Peyer's patch (tissue), 4 donors: ENCODE data around the gene BRINP1.

Source experiments
- POLR2A ChIP-seq, 2 donors: fragments of 450-650 bp; IDR thresholded peaks; one replicate each; pipeline ENCODE4 v1.5.1; 2017; ENCODE audit warnings: antibody characterized with exemption in 2 of 2, mild to moderate bottlenecking in 2 of 2, moderate library complexity in 2 of 2
- TF ChIP-seq, protein P1 (sequence below), 6 experiments: fragments of 450-650 bp in 4 of 6; fragments of 200-600 bp in 2 of 6; sonication (generic) in 1 of 6; IDR thresholded peaks; one replicate each; pipeline ENCODE4 v1.5.1; 2017 to 2019; ENCODE audit warnings: antibody characterized with exemption in 6 of 6, mild to moderate bottlenecking in 3 of 6, moderate library complexity in 1 of 6

DNA sequence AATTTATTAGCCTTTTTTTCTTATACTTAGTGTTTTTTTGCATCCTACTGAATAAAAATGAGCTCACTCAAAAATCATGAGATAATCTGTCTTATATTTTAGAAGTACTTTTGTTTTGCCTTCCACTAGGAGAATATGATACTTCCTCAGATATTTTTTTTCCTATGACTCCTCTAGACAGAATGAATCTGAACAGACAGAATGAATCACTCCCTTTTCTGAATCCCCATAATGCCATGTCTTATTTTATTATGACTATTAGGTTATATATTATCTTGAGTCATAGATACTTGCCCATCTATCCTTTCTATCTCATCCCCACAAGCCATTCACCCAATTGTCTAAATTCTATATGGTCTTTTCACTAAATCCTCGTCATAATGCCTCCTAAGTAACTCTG is 134.6 kb downstream of the BRINP1 start:
- TF ChIP-seq, protein P1, sequence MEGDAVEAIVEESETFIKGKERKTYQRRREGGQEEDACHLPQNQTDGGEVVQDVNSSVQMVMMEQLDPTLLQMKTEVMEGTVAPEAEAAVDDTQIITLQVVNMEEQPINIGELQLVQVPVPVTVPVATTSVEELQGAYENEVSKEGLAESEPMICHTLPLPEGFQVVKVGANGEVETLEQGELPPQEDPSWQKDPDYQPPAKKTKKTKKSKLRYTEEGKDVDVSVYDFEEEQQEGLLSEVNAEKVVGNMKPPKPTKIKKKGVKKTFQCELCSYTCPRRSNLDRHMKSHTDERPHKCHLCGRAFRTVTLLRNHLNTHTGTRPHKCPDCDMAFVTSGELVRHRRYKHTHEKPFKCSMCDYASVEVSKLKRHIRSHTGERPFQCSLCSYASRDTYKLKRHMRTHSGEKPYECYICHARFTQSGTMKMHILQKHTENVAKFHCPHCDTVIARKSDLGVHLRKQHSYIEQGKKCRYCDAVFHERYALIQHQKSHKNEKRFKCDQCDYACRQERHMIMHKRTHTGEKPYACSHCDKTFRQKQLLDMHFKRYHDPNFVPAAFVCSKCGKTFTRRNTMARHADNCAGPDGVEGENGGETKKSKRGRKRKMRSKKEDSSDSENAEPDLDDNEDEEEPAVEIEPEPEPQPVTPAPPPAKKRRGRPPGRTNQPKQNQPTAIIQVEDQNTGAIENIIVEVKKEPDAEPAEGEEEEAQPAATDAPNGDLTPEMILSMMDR (IDR thresholded peaks at IDR 0.05), result no peak
- TF ChIP-seq POLR2A (IDR thresholded peaks at IDR 0.05), result no peak
